ENCODE results near the gene DPY19L2. TPM values are rescaled to one million over a fixed set of nuclear protein-coding genes. Genes with fewer than 3 reads are reported as not detected.
"Not testable (repeated sequence)": the region's sequence is repeated elsewhere in the genome, so short reads cannot be mapped to it uniquely, and the experiment has no call there.

DPY19L2 gene
- total RNA-seq, 1 donor from 2014 or later = 3.3 TPM

GRCh38 chr12:63545298-63545916 lies 122.9 kb downstream of the DPY19L2 start:
- not testable (repeated sequence) for DNase-seq (ENCODE audit: extremely low read depth, low read depth, low spot score)

- DNase-seq (ENCODE audit: extremely low read depth, low read depth, low spot score) = not testable (repeated sequence)
These were observed 129.6 kb downstream of the DPY19L2 start for GRCh38 chr12:63538656-63539055.

GRCh38 chr12:63537838-63538237 lies 130.5 kb downstream of the DPY19L2 start:
- DNase-seq (ENCODE audit: extremely low read depth, low read depth, low spot score) = not testable (repeated sequence)

- not testable (repeated sequence) for DNase-seq (ENCODE audit: extremely low read depth, low read depth, low spot score)
These were observed 138.7 kb downstream of the DPY19L2 start for GRCh38 chr12:63529641-63530040.

GRCh38 chr12:63525831-63526230 lies 142.5 kb downstream of the DPY19L2 start:
- no peak for DNase-seq (ENCODE audit: extremely low read depth, low read depth, low spot score)

GRCh38 chr12:63521706-63522105 lies 146.6 kb downstream of the DPY19L2 start:
- no peak for DNase-seq (ENCODE audit: extremely low read depth, low read depth, low spot score)

Other genes with a start within 250 kb of the DPY19L2 start
- gene RXYLT1, start 111.4 kb upstream of the DPY19L2 start, total RNA-seq = 13.5 and 17.8 TPM in 2 replicates
- 14.9 and 16.4 TPM in 2 replicates for gene SRGAP1, start 176.2 kb upstream of the DPY19L2 start, total RNA-seq

All from glomerular endothelial cell (primary cell).